Islet precursor cell (in vitro differentiated cells): ENCODE results near the gene FUCA1.
A peak's percentile ranks its signal among the peaks of the same experiment; 100 is the strongest.
"Not testable (repeated sequence)": the region's sequence is repeated elsewhere in the genome, so short reads cannot be mapped to it uniquely, and the experiment has no call there.

Experiments
- DNase-seq: peaks from one replicate; pipeline ENCODE4 v3.0.0-alpha.2; 2018

Gene FUCA1

DNA sequence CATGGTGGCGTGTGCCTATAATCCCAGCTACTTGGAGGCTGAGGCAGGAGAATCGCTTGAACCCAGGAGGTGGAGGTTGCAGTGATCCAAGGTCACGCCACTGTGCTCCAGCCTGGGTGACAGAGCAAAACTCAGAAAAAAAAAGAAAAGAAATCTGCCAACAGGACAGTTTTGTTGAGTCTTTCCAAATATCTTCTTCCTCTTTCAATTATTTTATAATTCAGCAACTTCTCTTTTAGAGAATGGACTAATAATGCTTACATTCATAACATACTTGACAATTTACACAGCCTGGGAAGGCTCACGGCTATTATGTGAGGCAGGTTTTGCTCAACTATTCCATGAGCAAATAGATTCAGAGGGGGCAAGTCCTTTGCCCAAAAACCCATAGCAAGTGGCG, 27.0 kb upstream of the FUCA1 start:
- no peak for DNase-seq

DNA sequence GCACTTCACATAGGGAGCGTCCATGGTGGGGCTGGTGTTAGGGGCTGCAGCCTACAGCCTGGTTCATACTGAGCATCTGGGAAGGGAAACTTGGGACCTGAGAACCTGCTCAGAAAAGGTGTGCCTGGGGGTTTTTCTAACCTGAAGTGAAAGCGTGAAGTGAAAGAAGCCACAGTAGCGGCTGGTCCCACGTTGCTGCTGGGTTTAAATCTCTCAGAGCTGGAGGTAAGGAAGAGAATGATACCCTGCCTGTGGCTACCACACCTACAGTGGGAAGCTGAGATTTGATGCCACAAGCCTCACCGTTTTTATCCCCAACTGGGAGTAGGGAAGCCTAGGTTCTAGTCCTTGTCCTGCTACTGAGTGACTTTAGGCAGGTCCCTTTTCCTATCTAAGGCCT, 21.0 kb upstream of the FUCA1 start:
- no peak for DNase-seq

DNA sequence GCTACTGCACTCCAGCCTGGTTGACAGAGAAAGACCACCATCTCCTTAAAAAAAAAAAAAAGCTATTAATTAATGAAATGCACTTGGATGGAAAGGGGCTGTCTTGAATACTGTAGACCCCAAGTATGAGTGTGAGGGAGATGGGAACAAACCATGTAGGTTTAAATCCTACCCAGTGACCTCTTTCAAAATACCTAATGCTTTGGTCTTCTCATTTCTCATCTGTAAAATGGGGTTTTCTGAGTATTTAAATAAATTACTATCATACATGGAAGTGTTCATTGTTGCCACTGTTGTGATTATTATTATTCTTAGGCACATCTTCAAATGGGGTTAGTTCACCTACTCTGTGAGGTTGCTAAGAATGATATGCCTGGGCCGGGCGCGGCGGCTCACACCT, 17.1 kb upstream of the FUCA1 start:
- DNase-seq: no peak

DNA sequence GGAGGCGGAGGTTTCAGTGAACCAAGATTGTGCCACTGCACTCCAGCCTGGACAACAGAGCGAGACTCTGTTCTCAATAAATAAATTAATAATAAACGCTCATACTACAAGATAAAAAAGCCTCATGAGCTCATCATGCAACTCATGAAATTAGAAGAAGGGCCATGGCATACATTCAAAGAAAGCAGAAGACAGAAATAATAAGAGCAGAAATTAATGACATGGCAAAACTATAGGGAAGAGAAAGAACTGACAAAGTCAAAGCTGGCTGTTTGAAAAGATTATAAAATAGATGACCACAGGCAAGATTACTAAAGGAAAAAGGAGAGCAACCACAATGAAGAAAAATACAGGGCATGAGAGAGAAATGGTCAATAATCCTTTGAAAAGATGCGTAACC, 14.7 kb upstream of the FUCA1 start:
- DNase-seq: no peak

DNA sequence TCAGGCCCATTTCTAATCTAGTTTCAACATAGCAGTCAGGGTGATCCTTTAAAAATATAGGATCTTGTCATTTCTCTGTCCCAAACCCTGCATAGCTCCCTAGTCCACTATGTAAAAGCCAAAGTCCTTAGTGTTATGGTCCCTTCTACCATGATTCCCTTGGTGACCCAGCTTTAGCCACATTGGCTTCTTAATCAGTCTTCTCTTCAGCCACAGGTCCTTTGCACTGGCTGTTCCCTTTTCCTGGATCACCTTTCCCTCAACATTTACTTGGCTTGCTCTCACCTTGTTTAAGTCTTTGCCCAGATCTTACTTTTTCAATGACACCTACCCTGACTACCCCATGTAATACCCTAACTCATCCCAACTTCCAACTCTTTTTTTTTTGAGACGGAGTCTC, 11.7 kb upstream of the FUCA1 start:
- no peak for DNase-seq

DNA sequence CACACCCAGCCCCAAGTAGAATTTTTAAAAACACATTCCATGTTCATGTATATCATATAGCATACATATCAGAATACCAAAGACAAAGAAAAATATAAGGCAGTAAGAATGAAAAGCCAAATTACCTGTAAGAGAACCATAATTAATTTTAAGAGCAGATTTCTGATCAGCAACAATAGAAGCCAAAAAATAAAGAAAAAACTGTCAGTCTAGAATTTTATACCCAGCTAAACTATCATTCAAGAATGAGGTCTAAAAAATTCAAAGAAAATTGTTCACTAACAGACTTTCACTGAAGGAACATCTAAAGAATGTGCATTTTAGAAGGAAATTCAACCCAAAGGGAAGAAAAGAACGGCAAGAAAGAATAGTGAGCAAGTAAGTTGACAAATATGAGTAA, 10.6 kb upstream of the FUCA1 start:
- DNase-seq: no peak

DNA sequence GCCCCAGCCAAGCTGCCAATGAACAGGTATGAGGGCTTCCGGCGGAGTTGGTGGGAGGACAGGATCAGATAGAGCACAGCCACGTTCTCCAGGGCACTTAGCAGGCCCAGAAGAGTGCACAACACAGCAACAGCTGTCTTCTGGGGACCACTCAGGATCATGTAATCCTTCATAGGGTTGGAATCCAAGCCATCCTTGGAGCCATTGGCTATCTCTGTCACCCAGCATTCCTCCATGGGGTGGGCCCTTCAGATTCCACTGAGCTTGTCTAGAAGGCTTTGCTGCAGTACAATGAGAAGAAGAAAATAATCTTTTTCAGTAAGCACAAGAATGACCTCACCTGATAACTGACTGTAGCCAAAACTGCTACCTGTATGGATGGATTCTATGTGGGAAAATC, 7.3 kb upstream of the FUCA1 start:
- DNase-seq: no peak

DNA sequence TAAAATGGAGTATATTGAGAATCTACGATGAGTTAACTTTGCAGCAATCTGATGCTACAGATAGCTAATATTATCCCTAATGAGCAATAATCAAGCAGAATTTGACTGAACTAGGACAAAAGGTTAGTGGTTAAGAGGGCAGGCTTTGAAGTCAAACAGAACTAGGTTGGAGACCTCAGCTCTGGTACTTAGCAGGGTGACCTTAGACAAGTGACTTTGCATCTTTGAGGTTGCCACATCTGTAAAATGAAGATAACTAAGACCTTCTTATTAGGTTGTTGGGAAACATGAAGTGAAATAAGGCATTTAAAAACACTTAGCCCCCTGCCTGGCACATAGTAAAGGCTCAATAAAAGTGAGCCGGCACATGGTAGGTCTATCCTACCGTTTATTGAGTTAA, 4.3 kb upstream of the FUCA1 start:
- DNase-seq: no peak

DNA sequence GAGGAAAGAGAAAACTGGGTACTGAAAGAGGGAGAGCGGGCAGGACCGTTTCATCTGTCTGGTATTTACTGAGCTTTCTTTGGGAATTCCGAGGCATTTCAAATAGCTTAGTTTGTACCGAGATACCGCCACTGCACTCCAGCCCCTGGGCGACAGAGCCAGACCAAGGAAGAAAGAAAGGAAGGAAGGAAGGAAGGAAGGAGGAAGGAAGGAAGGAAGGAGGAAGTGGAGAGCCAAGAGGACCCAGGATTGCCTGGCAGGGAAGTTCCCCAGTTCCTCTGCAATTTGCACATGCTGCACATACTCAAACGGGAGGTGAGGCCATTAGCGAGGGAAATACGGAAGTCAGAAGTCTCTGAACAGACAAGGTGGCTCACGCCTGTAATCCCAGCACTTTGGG, 961 bp upstream of the FUCA1 start:
- no peak for DNase-seq

DNA sequence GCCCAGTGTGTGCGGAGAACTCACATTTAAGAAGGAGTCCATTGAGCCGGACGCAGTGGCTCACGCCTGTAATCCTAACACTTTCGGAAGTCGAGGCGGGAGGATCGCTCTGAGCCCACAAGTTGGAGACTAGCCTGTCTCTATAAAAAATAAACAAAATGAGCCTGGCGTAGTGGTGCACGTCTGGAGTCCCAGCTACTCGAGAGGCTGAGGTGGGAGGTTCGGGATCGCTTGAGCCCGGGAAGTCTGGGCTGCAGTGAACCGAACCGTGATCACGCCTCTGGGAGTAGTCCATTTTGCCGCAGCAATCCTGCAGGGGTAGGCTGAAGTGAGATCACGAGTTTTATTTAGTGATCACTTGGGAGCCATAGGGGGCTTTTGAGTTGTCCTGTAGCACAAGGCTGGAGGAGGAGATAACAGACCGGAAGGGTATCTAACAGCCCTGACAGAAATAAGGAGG, 497 bp upstream of the FUCA1 start:
- DNase-seq: no peak

DNA sequence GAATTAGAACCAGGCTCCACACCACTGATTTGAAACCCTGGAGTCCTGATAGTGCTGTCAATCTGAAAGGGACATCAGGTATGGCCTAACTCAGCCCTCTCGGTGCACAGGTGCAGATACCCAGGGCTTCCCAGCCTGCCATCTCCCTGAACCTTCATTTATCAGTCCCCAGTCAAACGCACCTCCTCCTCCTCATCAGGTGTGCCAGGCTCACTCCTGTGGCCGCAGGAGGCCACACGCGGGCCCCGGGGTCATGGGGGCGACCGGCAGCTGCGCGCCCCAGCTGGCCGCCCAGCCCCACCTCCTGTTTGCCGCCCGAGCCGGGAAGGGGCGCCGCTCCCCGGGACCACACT, 572 bp downstream of the FUCA1 start:
- no peak for DNase-seq

DNA sequence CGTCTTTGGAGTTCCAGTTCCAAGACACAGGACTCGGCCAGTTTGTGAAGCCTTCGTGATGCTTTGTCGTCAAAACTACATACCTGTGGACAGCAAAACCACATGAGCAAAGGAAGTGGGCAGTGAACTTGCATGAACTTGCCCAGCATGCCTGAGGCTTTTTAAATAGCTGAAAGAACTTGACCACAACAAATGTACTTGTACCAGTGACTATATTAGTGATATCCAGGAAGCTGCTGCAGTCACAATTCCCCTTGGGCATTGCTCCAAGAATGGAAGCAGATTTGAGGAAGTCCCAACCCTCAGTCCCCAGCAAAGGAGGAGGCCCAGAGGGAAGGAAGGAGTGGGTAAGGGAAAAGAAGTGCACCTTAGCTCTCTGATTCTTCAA, 2.6 kb downstream of the FUCA1 start:
- peak; percentile 75 for DNase-seq

DNA sequence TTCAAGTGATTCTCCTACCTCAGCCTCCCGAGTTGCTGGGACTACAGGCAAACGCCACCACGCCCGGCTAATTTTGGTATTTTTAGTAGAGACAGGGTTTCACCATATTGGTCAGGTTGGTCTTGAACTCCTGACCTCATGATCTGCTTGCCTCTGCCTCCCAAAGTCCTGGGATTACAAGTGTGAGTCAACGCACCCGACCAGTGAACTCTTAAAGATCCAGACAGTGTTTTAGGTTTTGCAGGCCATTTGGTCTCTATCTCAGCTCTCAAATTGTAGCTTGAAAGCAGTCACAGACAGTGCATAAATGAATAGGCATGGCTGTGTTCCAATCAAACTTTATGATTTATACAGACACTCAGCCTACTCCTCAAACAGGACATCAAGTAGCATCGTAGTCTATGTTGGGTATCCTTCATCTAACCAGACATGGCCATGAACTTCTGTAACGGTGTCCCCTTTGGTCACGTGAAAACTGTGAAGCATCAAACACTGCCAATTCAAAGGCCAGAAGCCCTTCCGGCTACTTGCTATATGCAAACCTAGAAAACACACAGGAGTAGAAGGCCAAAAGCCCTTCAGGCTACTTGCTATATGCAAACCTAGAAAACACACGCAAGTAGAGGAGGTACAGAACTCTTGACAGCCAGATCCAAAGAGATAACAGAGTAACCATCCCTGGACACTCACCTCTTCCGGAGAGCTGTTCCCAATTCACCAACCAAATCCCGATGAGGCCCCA, 3.1 kb downstream of the FUCA1 start:
- no peak for DNase-seq

DNA sequence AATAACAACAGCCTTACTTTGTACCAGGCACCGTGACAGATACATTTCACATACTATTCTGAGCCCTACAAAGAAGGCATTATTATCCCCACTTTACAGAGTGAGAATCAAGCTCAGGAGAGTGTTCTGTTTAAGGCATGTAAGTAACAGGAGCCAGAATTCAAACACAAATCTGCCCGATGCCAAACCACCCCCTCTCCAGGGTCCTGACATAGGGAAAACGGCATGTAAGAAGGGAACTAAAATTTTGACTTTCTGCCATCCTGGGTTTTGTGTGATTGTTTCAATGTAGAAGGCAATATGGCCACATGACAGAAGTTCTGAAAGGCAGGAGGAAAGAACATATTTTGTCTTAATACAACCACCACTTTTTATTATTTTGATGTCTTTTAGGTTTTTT, 5.5 kb downstream of the FUCA1 start:
- no peak for DNase-seq

DNA sequence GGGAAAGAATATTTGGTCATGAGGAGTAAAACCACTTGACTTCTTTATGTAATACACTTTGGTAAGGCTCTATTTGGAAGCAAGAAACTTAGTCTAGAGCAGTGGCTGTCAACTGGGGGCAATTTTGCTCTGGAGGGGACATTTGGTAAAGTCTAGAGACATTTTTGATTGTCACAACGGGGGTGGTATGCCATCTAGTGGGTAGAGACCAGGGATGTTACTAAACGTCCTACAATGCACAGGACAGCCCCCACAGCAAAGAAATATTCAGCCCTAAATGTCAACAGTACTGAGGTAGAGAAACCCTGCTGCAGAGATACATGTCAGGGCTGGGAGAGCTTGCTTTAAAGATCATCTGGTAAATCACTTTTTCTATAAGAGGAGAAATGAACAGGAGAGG, 13.5 kb downstream of the FUCA1 start:
- no peak for DNase-seq

DNA sequence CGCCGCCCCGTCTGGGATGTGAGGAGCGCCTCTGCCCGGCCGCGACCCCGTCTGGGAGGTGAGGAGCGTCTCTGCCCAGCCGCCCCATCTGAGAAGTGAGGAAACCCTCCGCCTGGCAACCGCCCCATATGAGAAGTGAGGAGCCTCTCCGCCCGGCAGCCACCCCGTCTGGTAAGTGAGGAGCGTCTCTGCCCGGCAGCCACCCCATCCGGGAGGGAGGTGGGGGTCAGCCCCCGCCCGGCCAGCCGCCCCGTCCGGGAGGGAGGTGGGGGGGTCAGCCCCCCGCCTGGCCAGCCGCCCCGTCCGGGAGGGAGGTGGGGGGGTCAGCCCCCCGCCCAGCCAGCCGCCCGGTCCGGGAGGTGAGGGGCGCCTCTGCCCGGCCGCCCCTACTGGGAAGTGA, 15.0 kb downstream of the FUCA1 start:
- DNase-seq: not testable (repeated sequence)

DNA sequence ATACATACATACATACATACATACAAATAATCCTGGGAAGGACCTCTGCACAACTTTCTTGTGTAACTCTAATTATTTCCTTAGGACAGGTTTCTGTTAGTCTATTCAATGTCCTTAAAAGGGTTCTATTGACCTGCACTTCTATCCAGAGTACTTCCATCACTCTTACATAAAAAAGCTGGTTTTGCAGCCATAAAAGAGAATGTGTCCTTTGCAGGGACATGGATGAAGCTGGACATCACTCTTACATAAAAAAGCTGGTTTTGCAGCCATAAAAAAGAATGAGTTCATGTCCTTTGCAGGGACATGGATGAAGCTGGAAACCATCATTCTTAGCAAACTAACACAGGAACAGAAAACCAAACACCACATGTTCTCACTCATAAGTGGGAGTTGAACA, 16.7 kb downstream of the FUCA1 start:
- not testable (repeated sequence) for DNase-seq

DNA sequence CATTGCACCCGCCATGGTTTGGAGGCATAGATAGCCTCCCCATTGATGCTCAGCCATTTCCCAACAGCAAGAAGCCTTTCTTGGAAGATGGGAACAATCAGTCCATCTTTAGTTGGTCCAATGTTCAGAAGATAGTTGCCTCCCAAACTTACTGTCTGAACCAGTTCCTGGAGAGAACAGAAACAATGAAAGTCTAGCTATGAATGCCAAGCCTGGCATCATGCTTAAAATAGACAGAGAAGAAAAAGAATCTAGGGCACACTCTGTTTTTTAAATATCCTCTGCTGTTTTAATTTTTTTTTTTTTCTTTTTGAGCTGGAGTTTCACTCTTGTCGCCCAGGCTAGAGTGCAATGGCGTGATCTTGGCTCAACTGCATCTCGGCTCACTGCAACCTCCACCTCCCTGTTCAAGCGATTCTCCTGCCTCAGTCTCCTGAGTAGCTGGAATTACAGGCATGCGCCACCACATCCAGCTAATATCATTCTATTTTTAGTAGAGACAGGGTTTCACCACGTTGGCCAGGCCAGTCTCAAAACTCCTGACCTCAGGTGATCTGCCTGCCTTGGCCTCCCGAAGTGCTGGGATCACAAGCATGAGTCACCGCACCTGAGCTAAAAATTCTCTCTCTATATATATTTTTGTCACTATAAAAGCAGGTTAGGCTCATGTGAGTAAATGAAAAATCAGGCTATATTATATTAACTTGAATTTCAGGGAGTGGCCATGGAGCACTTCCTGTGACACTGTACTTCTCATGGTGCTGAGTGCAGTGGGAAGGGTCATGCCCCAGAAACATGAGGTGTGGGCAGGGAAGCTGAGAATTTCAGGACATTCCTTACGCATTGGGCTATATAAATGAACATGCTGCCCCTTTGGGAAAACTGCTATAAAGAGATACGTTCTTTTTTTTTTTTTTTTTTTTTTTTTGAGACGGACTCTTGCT, 19.1 kb downstream of the FUCA1 start:
- no peak for DNase-seq

DNA sequence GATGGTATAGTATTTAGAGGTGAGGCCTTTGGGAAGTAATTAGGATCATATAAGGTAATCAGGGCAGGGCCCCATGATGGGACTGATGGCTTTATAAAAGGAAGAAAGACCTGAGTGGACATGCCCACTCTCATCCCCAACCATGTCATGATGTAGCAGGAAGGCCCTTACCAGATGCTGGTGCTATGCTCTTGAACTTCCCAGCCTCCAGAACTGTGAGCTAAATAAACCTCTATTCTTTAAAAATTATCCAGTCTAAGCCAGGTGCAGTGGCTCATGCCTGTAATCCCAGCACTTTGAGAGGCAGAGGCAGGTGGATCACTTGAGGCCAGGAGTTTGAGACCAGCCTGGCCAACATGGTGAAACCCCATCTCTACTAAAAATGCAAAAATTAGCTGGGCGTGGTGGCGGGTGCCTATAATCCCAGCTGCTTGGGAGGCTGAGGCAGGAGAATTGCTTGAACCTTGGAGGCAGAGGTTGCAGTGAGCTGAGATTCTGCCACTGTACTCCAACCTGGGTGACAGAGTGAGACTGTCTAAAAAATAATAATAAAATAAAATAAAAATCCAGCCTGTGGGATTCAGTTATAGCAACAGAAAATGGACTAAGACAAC, 20.5 kb downstream of the FUCA1 start:
- not testable (repeated sequence) for DNase-seq

DNA sequence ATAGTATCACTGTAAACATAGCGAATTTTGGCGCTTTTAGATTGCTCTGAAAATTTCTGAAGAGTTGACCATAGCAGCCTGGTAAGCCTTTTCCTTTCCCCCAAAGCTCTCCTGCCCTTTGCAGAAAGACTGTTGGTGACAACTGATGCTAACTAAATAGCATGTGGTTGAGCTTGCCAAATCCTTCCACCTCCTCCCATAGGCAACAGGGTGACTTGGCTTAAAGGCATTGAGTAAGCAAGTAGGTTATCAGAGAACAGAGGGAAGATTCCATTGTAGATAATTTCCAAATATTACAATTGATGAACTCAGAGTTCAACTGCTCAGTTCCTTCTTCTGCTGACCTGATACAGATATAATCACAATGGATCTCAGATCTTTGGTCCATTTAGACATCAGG, 22.9 kb downstream of the FUCA1 start:
- no peak for DNase-seq

DNA sequence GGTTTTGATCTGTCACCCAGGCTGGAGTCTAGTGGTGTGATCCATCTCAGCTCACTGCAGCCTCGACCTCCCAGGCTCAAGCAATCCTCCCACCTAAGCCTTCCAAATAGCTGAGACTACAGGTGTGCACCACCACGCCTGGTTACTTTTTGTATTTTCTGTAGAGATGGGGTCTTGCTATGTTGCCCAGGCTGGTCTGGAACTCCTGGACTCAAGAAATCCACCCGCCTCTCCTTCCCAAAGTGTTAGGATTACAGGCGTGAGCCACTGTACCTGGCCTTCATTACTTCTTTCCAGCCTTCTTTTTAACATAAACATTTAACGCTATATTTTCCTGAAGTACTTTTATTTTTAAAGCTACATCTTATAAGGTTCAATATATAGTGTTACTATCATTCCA, 24.4 kb downstream of the FUCA1 start:
- no peak for DNase-seq

DNA sequence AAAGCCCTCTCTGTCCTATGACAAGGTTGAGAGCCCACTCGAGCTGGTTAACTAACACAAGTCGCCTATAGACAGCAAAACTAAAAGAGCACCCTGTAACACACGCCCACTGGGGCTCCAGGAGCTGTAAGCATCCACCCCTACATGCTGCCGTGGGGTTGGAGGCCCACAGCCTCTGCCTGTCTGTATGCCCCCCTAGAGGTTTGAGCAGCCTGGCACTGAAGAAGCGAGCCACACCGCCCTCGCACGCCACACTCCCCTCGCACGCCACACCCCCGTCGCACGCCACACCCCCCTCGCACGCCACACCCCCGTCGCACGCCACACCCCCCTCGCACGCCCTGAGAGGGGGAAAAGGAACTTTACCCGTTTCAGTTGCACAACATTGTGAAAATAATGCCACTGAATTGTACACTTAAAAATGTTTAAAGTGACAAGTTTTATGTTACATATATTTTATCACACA, 29.7 kb downstream of the FUCA1 start:
- DNase-seq: peak; percentile 74

DNA sequence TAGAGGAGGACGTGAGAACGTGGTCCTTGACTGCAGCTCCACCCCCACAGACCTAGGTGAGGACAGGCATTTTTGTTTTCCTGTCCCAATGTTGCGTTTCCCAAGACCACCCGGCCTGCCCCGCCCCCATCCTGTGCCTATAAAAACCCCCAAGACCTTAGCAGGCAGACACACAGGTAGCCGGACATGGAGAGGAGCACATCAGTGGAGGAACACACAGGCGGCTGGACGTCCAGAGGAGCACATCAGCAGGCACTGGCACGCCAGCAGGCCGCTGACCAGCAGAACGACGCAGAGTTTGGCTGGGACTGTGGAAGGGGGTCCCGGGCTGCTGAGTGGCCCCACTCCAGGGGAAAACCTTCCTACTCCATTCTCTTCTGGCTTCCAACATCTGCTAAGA, 30.2 kb downstream of the FUCA1 start:
- peak; percentile 51 for DNase-seq

DNA sequence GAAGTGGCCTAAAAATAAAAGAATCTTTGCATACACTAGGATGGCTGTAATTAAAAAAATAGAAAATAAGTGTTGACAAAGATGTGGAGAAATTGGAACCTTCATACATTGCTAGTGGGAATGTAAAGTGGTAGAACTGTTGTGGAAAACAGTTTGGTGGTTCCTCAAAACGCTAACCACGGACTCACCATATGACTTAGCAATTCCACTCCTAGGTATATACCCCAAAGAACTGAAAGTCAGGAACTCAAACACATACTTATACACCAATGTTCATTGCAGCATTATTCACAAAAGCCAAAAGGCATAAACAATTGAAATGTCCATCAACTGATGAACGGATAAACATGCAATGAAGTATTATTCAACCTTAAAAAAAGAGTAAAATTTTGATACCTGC, 32.1 kb downstream of the FUCA1 start:
- DNase-seq: no peak
